GM19043 (cell line): ENCODE measurements around the gene METAP1D.

ENCODE experiments used
- ATAC-seq: cut with Tn5 transposase; IDR thresholded peaks from one replicate; pipeline ENCODE4 v1.9.1; 2021; ENCODE audit warnings: low read depth; ENCODE audit not compliant: unreplicated experiment

METAP1D gene

DNA sequence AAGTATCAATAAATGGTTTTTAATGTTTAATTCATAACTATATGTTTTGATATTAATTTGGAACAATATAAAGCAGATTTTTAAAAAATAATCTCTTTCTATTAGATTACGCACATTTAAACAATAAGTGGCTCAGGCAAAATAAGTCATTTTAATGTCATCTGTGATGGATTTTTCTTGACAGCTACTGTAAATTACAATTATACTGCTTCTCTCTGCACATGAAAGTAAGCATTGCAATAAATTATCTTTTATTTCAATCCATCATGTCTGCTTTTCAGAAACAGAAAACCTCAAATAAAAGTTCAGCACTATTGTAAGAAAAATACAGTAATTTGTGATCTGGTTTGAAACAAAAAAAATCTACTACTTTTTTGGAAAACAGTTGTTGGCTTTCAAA lies 74.5 kb downstream of the METAP1D start:
- ATAC-seq, result no peak

DNA sequence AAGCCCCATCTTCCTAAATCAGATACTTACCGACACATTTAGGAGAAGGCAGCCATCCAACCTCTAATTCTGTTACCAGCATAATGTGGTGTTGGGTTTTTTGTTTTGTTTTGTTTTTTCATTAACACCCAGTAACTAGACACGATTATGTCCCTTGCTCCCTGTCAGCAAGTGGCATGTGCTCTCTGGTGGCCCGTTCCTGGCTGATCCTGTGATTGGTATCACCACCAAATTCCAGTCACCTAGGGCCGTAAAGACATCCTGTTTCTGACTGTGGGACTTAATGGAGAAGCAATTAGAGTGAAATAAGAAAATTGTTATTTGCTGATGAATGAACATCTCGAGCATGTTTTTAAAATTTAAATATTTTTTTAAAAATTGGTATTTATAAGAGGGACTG lies 79.7 kb downstream of the METAP1D start:
- ATAC-seq, result no peak

DNA sequence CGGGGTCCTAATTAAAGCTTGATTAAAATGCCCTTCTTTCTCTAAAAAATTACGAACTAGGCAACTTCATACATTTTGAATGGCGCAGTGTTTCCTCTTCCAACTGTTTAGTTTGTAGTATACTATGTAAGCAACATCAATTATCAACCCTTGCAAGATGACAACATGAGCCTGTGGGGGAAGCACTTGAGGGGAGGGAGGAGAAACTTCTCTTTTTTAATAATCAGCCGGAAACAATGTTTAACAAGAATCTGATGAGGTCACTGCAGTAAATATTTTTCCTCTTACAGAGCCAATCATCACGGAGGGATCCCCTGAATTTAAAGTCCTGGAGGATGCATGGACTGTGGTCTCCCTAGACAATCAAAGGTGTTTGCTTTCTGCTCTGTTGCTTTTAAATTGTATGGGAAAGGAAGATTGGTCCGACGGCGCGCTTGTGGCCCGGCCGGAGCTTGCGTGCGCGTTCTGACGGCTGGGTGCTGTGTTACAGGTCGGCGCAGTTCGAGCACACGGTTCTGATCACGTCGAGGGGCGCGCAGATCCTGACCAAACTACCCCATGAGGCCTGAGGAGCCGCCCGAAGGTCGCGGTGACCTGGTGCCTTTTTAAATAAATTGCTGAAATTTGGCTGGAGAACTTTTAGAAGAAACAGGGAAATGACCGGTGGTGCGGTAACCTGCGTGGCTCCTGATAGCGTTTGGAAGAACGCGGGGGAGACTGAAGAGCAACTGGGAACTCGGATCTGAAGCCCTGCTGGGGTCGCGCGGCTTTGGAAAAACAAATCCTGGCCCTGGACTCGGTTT lies 80.3 kb downstream of the METAP1D start:
- ATAC-seq, result no peak

DNA sequence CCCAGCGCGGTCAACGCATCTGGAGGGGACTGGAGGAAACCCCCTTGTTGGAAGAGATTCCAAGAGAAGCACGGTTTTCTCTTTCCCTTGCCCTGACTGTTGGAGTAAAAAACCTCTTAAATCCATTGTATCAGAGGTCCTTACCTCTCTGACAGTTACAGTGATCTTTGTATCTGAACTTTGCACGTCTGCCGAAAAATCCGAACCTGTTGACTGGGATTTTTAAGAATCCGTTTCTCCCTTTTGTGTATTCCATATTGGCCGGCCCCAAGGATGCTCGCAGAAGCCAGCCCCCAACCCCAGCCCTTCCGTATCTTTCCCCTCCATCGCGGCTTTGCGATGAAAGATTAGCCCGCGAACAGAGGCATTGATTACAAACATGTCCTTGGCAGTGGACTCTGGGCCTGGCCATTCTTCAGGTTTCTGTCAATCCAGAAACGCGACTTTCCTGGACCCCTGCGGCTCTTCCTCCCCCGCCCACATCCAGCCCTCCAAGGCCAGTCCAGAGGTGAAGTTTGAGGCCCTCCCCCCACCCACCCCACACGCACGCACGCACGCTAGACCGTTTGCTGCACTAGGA lies 81.0 kb downstream of the METAP1D start:
- no peak for ATAC-seq

DNA sequence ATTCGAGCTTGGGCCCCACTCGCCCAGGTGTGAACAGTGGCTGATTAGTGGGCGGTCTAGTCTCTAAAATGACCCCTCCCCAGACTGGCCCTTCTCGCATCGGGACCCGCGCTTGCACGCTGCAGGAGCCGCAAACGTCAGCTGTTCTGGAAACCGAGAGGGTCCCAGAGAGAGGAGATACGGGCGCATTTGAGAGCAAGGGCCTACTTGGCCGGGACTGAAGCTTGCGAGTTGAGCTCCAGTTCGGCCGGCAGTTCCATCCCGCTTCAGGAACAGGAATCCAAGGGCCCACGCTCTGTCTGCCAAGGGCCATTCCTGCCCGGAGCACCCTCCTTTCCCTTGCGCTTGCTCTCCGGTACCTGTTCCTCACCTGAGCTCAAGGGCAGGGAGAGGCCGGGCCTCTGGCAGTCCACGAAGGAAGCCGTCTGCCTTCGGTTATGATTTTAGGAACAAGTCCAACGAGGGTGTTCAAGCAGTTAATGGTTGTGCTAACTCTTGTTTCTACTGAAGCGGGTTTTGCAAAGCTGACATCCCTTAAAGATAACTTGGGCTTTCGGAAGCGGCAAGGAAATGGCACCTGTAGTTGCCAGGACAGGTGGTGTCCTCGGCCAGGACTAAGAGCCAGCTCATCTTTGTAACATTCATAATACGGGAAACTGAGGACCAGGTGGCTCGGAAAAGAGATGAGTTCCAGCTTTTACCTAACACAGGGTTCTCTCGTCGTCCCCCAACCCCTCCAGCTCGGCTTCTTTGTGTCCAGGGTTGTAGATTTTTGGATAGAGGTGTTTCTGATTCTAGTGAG lies 81.7 kb downstream of the METAP1D start:
- ATAC-seq, result no peak

DNA sequence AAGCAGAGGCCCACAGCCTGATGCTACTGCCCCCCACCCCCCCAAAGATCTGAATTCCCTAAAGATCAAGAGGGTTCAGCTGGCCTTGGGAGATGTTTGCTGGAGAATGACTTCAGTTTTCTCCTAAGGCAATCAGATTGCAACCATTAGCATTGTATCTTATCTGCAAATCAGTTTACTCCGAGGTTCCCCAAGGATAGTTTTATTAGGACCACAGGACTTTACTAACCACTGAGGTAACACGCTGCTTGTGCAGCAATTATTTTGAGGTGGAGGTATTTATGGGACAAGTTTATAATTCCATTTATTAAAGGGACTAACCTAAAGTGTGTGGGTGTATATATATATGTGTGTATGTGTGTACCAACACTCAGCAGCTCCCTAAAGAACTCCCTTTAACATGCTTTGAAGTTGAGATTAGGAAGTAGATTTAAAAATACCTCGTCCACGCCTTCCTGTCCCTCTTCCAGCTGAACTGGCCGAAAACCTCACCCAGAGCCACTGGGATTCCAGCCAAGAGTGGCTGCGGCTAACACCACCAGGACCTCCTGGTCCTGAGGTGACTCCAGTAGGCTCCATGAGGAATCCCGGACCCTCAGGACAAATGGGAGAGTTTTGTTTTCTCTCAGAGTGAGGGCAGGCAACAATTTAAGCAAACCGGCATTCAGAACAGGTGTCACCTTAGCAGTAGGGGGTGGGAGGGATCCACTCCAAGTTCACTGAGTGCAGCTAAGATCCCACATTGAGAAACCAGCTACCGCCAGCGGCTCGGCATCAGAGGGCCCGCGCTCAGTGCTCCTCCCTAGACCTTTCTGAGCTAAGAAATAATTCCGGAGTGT lies 82.6 kb downstream of the METAP1D start:
- ATAC-seq, result no peak

DNA sequence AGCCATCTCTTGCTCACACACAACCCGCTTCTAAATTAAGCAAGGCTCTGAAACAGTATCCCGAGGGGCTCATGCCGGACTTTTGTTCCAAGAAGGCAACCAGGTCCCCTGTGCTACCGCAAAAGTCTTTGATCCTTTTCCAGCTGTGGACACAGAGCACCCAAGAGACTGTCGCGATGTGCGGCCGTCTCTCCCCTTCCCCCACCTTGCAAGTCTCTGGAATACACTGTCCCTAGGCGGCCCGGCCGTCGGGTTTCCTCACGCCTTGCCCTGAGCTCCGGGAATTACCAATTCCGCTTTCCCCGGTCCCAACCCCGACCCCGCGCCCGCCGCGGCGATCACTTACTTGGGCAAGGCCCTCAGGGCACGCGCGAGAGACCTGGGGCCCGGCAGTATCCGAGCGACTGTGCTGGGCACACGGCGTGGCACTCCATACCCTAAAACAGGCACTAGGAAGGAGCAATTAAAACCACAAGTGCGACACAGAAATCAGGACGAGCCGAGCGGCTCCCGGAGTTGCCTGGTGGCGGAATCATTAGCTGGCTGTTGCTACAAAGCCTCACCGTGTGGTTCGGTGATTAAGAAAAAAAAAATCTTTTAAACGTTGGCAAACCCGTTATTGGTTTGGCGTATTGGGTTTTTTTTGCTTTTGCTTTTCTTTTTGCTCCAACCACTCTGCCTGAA lies 83.3 kb downstream of the METAP1D start:
- no peak for ATAC-seq

DNA sequence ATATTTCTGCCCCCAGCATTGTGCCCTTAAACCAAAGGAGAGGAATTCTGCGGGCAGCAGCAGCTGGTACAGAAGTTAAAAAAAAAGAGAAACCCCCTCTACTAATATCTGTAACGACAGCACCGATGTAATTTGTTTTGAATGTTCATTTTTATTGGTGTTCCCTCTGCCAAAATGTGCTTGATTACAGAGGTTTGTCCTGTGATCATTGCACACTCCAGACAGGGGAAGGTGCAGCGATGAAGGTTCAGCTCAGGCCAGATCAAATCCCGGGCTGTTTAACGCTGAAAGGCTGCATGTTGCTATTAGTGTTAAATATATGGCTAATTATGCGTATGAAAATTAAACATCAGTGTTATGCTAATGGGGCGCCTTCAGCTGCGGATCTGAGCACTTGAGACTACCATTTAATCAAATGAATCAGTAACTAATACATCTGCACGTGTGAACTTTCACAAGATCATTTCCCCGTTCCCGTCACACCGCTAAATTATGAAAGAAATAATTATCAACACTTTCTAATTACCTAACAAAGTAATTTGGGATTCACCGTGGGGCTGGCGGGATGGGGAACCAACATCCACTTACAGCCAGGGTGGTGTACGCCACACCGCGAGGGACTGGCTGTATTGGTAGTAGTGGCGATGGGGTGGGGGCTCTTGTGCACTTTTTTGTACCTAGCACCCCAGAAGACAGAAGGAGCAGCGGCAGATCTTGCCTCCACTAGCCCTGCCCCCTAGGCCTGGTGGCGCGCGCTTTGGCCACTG lies 84.1 kb downstream of the METAP1D start:
- no peak for ATAC-seq

DNA sequence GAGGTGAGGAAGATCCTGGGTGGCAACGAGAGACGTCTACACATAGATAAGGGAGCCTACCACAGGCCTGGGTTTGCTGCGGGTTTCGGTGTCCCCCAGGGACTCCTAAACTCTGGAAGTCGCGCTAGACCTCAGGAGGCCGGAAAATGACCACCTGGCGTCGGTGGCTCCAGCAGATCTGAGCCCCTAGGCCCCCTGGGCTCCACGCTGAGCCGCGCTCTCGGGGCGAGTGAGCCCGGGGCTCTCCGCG lies 84.6 kb downstream of the METAP1D start:
- no peak for ATAC-seq

DNA sequence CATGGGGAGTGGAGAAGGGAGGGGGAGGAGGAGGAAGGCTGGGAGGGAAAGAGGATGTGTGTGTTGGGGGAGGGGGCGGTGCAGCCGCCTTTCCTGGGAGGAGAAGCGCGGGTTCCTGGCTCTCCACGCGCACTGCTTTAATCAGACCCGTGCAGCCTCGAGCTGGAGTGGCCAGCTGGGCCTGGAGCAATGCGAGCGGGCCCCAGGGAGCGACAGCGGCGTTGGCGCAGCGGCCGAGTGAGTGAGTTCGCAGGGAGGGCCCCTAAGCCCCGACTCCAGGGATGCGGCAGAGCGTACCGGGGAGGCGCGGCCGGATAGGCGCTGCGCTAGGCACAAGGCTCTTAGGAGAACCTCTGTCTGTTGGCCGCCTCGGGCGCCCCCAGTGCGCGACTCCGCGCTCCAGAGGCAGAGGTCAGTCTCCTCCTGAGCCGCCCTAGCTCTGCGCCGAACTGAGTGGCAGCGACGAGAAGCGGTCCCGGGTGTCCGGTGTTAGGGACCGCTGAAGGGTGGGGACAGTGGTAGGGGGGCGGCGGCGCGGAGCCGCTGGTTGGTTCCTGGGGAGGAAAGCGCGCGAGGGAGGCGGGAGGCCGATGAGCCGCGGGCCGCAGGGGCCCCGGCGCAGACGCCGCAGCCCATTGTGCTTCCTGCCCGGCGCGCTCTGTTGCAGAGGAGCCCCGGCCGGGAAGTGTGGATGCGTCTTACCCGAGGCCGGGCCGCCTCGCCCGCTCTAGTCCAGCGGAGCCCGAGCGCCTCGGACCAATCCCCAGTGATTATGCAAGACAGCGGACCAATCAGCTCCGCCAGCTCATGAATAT lies 85.1 kb downstream of the METAP1D start:
- ATAC-seq, result peak; percentile 82

DNA sequence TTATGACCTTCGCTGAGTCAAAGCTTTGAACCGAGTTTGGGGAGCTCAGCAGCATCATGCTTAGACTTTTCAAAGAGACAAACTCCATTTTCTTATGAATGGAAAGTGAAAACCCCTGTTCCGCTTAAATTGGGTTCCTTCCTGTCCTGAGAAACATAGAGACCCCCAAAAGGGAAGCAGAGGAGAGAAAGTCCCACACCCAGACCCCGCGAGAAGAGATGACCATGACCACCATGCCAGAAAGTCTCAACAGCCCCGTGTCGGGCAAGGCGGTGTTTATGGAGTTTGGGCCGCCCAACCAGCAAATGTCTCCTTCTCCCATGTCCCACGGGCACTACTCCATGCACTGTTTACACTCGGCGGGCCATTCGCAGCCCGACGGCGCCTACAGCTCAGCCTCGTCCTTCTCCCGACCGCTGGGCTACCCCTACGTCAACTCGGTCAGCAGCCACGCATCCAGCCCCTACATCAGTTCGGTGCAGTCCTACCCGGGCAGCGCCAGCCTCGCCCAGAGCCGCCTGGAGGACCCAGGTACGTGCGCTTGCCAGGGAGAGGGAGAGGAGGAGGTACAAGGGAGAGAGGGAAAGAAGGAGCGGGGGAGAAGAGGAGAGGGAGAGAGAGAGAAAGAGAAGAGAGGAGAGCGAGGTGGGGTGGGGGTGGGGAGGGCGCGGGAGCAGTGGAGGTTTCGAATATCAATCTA lies 85.9 kb downstream of the METAP1D start, which contains the start of gene DLX1:
TSS of gene DLX1 (plus strand) at position 48 of the 700 bp plus-strand sequence. CDS start at position 219, 171 bp downstream.
- ATAC-seq, result no peak

DNA sequence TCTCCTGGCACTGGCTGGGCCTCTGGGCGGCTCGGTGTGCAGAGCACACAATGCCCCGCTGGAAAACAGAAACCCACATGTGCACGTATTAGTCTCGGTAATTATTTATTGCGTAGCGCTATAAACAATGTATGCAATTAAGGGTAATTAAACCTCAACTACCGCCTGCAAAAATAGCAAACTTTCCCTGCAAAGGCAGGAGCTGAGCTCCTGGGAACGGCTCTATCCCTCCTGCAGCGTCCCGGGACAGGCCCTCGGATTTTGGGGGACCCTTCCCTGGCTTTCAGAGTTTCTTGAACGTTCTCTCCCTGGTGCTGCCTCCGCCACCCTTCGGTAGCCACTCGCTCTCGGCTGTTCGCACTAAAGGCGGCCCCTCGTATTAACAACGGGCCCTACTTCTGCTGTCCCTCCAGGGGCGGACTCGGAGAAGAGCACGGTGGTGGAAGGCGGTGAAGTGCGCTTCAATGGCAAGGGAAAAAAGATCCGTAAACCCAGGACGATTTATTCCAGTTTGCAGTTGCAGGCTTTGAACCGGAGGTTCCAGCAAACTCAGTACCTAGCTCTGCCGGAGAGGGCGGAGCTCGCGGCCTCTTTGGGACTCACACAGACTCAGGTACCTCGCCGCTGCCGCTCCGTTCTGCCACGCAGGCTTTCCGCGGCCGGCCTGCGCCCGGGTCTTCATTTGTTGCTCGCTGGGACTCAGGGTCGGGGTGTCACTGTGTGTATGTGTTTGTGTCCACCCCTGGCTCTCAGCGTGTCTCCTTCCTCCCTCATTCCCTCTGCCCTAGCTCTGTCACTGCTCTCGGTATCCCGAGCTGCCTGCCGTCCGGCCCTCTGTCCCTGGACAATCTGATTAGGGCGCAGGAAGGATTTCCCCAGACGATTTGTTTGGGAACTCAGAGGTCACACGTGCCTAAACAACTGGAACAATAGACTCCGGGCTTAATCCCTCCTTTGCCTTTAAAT lies 86.8 kb downstream of the METAP1D start:
- no peak for ATAC-seq

DNA sequence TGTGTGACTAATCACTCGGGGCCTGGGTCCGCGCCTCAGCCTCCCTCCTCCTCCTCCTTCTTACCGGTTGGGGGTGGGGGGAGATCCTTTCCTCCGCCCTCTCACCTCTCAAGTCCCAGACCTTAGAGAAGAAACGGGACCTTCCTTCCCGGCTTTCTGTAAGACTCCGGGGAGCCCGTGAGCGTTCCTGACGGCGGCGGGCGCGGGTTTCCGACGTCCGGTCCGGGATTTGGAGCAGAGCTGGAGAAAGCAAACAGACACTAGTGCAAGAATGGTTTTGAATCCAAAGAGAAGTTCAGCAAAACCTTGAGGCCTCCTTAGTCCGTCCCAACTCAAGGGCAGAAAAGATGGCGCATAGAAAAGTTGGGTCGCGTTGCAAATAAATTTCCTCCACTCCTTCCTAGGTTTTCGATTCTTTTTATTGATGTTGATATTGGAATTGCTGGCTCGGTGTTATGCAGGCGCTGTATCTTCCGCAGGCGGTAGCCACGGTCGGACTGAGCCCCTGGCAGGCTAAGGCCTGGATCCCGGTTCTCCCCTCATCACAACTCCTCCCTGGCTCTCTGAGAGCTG lies 87.5 kb downstream of the METAP1D start:
- no peak for ATAC-seq

DNA sequence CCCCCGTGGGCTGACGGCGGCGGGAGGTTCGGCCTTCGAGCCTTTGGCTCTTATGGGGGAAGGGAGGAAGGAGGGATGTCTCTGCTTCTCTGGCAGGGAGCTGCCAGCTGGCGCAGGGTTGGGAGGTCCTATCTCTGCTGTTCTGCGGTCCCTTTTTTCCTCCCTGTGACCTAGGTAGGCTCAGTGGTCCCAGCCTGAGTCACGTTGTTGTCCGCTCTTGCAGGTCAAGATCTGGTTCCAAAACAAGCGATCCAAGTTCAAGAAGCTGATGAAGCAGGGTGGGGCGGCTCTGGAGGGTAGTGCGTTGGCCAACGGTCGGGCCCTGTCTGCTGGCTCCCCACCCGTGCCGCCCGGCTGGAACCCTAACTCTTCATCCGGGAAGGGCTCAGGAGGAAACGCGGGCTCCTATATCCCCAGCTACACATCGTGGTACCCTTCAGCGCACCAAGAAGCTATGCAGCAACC lies 88.1 kb downstream of the METAP1D start:
- ATAC-seq, result no peak

DNA sequence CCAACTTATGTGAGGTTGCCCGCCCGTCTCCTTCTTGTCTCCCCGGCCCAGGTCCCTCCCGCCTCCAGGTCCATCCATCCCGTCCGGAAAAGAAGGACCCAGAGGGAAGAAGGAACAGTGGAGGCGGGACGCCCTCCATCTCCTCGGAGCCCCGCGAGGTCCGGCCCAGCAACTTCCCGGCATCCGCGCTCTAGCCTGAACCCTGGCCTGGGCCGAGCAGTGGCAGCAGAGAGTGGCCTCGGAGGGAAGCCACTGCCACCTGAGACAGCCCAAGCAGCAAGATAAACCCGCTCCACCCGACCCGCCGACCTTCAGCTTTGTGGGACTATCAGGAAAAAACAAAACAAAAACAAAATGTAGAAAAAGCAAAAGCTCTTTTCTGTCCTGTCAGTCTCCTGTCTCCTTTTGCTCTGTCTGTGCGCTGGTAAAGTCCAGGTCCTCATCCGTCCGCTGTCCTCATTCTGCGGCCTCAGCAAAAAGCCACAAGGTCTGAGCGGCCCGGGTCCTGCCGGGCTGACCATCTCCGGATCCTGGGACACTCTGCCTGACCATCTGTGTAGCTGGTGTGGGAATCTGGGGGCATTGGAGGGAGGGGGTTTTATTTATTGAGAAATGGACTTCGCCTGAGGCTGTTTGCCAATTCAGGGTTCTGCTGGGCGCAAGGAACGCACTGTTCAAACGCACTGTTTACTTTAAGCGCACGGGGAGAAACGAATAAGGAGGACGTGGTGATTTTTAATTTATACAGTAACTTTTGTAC lies 88.7 kb downstream of the METAP1D start:
- ATAC-seq, result no peak

DNA sequence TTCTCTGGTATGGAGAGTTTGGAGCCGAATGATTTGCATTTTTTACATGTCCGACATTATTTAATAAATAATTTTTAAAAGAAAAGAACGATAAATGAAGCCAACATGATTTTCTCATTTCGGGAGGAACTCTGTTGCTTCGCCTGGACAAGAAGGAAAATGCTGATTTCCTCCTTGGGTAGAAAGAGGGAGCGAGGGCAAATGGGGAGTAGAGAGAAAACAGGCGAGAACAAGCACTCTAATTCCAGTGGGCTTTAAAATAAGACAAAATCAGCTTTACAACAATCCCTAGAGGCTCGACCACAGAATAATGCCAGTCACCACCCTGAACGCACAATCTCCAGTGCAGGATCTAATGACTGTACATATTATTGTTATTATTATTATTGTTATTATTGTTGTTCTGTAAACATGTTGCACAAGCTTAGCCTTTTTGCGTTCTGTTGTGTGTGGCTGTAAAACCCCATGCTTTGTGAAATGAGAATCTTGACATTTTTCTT lies 89.3 kb downstream of the METAP1D start:
- ATAC-seq, result no peak
